ENCODE results near the gene ATP6V1F. TPM values are rescaled to one million over a fixed set of nuclear protein-coding genes. Genes with fewer than 3 reads are reported as not detected.

The ATP6V1F gene
- total RNA-seq, 1 donor from 2014 or later: 180 TPM

DNA sequence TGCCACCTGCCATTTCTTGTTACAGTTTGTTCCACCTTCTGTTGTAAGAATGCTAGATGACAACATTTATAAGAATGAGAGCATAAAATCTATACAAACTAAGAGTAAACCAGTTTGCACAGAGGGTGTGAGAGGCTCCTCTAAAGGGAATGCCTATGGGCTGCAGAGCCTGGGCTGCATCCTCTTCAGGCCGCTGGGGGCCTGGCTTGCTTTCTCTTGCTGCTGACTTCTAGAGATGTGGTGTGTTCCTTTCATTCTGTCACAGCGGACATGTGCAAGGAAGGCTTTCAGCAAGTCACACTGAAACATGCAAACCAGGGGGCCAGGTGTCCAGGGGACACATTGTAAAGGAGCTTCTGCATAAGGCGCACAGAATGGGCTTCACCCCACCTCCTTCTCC, 7.1 kb upstream of the ATP6V1F start:
- Histone ChIP-seq H3K36me3 (no peaks in the 10 kb centered on the region), H3K27me3 (no peaks in the 10 kb centered on the region), H3K27ac (no peak overlapping the region), H3K4me1 (no peaks in the 10 kb centered on the region), H3K4me3 (no peak overlapping the region), H3K9me3 (no peaks in the 10 kb centered on the region)
- no peak for DNase-seq
- intact Hi-C loops (cut with DNase I): no loop called here
- TF ChIP-seq, protein P1, sequence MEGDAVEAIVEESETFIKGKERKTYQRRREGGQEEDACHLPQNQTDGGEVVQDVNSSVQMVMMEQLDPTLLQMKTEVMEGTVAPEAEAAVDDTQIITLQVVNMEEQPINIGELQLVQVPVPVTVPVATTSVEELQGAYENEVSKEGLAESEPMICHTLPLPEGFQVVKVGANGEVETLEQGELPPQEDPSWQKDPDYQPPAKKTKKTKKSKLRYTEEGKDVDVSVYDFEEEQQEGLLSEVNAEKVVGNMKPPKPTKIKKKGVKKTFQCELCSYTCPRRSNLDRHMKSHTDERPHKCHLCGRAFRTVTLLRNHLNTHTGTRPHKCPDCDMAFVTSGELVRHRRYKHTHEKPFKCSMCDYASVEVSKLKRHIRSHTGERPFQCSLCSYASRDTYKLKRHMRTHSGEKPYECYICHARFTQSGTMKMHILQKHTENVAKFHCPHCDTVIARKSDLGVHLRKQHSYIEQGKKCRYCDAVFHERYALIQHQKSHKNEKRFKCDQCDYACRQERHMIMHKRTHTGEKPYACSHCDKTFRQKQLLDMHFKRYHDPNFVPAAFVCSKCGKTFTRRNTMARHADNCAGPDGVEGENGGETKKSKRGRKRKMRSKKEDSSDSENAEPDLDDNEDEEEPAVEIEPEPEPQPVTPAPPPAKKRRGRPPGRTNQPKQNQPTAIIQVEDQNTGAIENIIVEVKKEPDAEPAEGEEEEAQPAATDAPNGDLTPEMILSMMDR (IDR thresholded peaks at IDR 0.05): no peak
- no peak for ATAC-seq

DNA sequence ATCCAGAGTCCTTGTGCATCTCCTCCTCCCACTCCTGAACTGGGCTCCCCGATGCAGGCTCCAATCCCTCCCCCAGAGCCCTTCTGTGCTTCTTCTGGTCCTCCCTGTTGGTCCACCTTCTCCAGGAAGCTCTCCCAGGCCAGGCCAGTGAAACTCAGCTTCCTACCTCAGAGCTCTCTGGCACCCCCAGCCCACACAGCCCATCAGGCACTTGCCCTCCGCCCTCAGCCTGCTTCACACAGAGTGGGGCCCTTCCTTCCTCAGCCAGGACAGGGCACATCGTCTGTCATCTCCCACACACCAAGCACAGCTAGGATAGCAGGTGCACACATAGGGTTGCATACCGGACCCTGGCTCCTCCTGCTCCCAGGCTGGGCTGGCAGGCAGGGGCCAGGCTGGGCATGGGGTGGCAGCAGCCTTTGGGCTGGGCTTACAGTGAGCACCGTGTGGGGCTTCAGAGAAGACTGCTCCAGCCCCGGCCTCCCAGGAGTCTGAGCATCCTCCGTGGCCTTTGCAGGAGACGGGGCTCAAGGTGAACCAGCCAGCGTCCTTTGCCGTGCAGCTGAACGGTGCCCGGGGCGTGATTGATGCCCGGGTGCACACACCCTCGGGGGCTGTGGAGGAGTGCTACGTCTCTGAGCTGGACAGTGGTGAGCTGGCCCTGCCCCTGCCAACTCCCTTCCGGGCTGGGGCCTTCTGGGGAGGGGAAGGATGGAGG, 6.5 kb upstream of the ATP6V1F start:
- TF ChIP-seq, protein P1 (IDR thresholded peaks at IDR 0.05): no peak
- no peaks in the 10 kb centered on the region for H3K36me3 ChIP-seq
- ATAC-seq (no peak), DNase-seq (no peak)
- intact Hi-C loops (cut with DNase I): no loop called here
- no peak overlapping the region for H3K27ac ChIP-seq
- no peaks in the 10 kb centered on the region for H3K9me3 ChIP-seq
- no peaks in the 10 kb centered on the region for H3K27me3 ChIP-seq
- H3K4me1 ChIP-seq: no peaks in the 10 kb centered on the region
- no peak overlapping the region for H3K4me3 ChIP-seq

DNA sequence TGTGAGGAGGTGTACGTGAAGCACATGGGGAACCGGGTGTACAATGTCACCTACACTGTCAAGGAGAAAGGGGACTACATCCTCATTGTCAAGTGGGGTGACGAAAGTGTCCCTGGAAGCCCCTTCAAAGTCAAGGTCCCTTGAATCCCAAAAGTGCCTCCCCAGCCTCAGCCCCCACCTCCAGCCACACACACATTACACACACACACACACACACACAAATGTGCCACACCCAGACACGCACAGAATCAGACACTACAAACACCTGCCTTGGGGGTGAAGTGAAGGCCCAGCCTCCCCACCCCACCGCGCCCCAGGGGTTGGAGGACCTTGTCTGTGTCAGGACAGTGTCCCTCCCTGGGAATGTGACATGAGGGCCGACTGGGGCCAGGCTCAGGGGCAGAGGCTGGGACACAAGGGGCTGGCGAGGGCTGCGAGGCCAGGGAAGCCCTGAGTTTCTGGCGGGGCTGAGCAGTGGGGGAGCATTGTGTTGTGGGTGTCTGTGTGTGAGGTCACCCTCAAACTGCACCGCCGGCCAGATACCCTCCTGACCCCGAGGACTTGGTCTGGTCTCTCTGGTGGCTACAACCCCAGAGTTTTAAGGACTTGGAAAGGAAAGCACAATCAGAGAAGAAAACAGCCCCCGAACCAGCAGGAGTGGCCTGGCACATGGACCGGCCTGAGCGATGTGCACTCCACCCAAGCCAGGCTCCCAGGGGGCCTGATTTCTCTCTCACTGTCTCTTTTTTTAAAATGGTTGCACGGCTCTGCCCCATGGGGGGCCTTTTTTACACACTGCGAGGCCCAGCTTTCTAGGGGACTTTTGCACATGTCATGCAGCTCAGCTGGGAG, 4.0 kb upstream of the ATP6V1F start:
- TF ChIP-seq, protein P1 (IDR thresholded peaks at IDR 0.05): no peak
- intact Hi-C loops (cut with DNase I): no loop called here
- Histone ChIP-seq H3K36me3 (no peaks in the 10 kb centered on the region), H3K27ac (no peak overlapping the region), H3K4me1 (peaks cover 5% of the 10 kb centered on the region), H3K9me3 (no peaks in the 10 kb centered on the region), H3K4me3 (no peak overlapping the region), H3K27me3 (no peaks in the 10 kb centered on the region)
- DNase-seq: no peak
- no peak for ATAC-seq

DNA sequence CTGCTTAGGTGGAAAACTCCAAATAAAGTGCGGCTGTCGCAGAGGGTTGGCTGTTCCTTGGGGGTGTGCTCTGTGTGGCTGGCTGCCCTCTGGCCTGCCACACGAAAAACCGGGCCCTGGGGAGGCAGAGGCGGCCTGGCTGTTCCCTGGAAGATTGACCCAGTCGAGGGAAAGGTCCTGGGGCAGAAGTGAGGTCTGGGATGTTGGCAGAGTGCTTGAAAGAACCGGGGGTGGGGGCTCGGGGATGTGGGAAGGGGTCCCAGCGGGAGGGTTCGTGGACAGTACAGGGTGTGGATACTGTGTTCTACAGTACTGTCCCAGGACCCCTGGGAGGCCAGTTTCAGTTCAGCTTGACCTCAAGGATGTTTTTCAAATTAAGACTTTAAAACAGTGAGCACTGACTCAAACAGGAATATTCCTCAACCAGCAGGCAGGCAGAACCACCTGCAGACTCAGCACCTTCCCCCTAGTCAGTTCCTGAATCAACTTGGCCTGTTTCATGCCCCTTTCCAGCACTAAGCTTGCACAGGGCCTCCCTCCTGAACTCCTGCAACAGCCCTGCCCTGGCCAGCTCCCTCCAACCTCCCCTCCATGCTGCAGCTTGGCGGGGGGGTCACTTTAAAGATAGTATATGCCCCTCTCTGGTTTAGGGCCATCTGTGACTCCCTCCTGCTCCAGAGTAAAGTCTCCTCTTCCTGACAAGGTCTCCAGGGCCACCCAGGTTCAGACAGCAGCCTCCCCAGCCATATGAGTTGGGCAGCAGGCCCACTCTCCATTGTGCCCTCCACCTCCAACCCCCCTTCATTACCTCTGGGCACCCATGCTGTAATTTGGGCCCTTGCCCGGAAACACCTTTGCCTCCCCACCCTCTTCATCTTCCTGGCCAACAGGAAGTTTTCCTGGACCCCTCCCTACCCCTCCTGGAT, 3.2 kb upstream of the ATP6V1F start:
- no peak for ATAC-seq
- no peak overlapping the region for H3K4me3 ChIP-seq
- no peak overlapping the region for H3K27ac ChIP-seq
- TF ChIP-seq, protein P1 (IDR thresholded peaks at IDR 0.05): no peak
- intact Hi-C loops (cut with DNase I): no loop called here
- no peak for DNase-seq
- H3K4me1 ChIP-seq: peaks cover 10% of the 10 kb centered on the region
- H3K9me3 ChIP-seq: no peaks in the 10 kb centered on the region
- H3K36me3 ChIP-seq: peaks cover under 1% of the 10 kb centered on the region
- H3K27me3 ChIP-seq: no peaks in the 10 kb centered on the region

Data from upper lobe of right lung (tissue), 1 donor.